ENCODE data around the gene ORM1. TPM values are rescaled to one million over a fixed set of nuclear protein-coding genes. Genes with fewer than 3 reads are reported as not detected.

The ORM1 gene
- total RNA-seq, 1 experiment from 2014 or later, result 4.4 TPM

- Histone ChIP-seq H3K4me2 (ENCODE audit: insufficient read depth, insufficient read length, low read length) (no peak overlapping the region), H3K23ac (ENCODE audit: insufficient read length, low read depth, low read length) (no peak overlapping the region), H2AK5ac (ENCODE audit: insufficient read length, low read length) (no peak overlapping the region), H3K9ac (ENCODE audit: extremely low read depth, insufficient read length, low read length) (no peak overlapping the region), H4K20me1 (ENCODE audit: control insufficient read depth, insufficient read depth, insufficient read length) (no peaks in the 10 kb centered on the region), H2AFZ (ENCODE audit: low read length) (no peak overlapping the region), H3K79me2 (ENCODE audit: insufficient read depth, low read length) (no peaks in the 10 kb centered on the region), H4K5ac (ENCODE audit: insufficient read length, low read depth, low read length) (no peak overlapping the region), H2BK20ac (ENCODE audit: low read depth, low read length, poor library complexity, severe bottlenecking) (no peak overlapping the region), H3K4ac (ENCODE audit: low read depth, low read length) (no peak overlapping the region), H3K56ac (ENCODE audit: insufficient read length, low read depth, low read length) (no peak overlapping the region), H3K4me1 (ENCODE audit: insufficient read depth, low read length) (no peaks in the 10 kb centered on the region), H3K9me3 (ENCODE audit: control insufficient read depth, low read depth, low read length) (no peaks in the 10 kb centered on the region), H3K79me1 (ENCODE audit: insufficient read depth, low read depth, low read length, poor library complexity, severe bottlenecking) (no peaks in the 10 kb centered on the region), H4K8ac (replicated peaks; ENCODE audit: insufficient read length, low read depth, low read length) (no peak overlapping the region), H3K27me3 (ENCODE audit: insufficient read depth, low read length) (no peaks in the 10 kb centered on the region), H2BK120ac (ENCODE audit: low read depth, low read length, poor library complexity, severe bottlenecking) (no peak overlapping the region), H3K14ac (ENCODE audit: insufficient read depth, low read length) (no peak overlapping the region), H3K27ac (ENCODE audit: insufficient read length, low read depth, low read length) (no peak overlapping the region), H4K91ac (ENCODE audit: insufficient read length, low read depth, low read length) (no peak overlapping the region), H2BK12ac (ENCODE audit: insufficient read length, low read depth, low read length) (no peak overlapping the region), H3T11ph (ENCODE audit: low read length) (no peak overlapping the region), H3K23me2 (ENCODE audit: insufficient read length, low read depth, low read length, poor library complexity, severe bottlenecking) (no peaks in the 10 kb centered on the region), H2BK15ac (ENCODE audit: low read depth, low read length) (no peak overlapping the region), H3K18ac (ENCODE audit: insufficient read length, low read depth, low read length) (no peak overlapping the region), H2BK5ac (ENCODE audit: insufficient read length, low read length) (no peak overlapping the region)
- DNase-seq, result no peak
- no peaks in the 10 kb centered on the region for H3K9me3 Mint-ChIP-seq
- H3K27me3 Mint-ChIP-seq (ENCODE audit: low read depth), result no peaks in the 10 kb centered on the region; the same call in 1 of the 2 replicates
- H3K27ac Mint-ChIP-seq, result no peak overlapping the region
- peaks cover 0 to 4% (median 4%) of the 10 kb centered on the region in 3 experiments; a peak in 3 of 7 replicates for H3K36me3 Mint-ChIP-seq (ENCODE audit: insufficient read depth in 1 of 3, low read depth in 3 of 3)
- no peak for TF ChIP-seq CTCF (conservative IDR thresholded peaks at IDR 0.05)
- H3K4me1 Mint-ChIP-seq, result no peaks in the 10 kb centered on the region
- no CpG with 5 or more reads among the region's 3 CpGs for WGBS (ENCODE audit: extremely low coverage, insufficient read length, low lambda C conversion rate)
- no peak overlapping the region for H3K4me3 Mint-ChIP-seq
These were observed 43.2 kb upstream of the ORM1 start for GRCh38 chr9:114279693-114280092.
